ENCODE data around the gene GPR62. TPM values are rescaled to one million over a fixed set of nuclear protein-coding genes. Genes with fewer than 3 reads are reported as not detected.

The GPR62 gene
- total and polyA plus RNA-seq, 9 of the 15 experiments (the other 6 are each of a cell fraction or from before 2014, with no cell fraction given): not detected

DNA sequence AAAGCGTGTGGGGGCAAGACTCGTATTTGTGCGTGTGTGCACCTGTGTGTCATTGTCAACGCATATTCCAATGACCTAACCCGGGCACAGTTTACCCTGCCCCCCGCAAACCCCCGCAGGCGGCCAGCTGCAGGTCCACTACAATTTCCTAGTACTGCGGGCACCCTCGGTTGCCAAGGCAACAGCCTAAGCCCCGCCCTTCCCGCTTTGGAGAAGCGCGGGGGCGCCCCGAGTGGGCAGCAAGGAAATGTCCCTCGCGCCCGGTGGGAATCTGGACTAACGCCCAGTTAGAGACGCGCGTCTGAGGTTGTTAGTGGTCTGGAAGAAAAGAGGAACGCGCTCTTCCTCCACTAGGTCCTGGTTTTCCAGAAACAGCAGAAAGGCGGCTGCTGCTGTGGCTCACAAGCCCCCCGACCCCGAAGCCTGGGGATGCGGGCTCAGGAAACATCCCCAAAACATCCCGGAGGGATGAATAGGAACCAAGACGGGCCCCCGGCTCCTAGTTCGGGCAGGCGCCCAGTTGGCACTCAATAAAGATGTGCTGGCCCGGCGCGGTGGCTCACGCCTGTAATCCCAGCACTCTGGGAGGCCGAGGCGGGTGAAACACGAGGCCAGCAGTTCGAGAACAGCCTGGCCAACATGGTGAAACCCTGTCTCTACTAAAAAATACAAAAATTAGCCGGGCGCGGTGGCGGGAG is 20.8 kb downstream of the GPR62 start (continued):
- TF ChIP-seq TAF1 (IDR thresholded peaks at IDR 0.05; ENCODE audit: control insufficient read depth, extremely low read depth, insufficient read depth, low read length, severe bottlenecking): no peak
- TF ChIP-seq KDM2B (CRISPR knock-in tag; IDR thresholded peaks at IDR 0.05): no peak
- TF ChIP-seq EGR1 (conservative IDR thresholded peaks at IDR 0.05): peak; percentile 70
- TF ChIP-seq RFX7 (CRISPR knock-in tag; IDR thresholded peaks at IDR 0.05): no peak
- TF ChIP-seq, protein P1, sequence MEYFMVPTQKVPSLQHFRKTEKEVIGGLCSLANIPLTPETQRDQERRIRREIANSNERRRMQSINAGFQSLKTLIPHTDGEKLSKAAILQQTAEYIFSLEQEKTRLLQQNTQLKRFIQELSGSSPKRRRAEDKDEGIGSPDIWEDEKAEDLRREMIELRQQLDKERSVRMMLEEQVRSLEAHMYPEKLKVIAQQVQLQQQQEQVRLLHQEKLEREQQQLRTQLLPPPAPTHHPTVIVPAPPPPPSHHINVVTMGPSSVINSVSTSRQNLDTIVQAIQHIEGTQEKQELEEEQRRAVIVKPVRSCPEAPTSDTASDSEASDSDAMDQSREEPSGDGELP (CRISPR knock-in tag; IDR thresholded peaks at IDR 0.05; ENCODE audit: borderline replicate concordance): peak; percentile 54; the same call in 1 of the 2 replicates
- TF ChIP-seq ZNF507 (tag; conservative IDR thresholded peaks at IDR 0.05): no peak
- no peak for TF ChIP-seq KLF13 (tag; IDR thresholded peaks at IDR 0.05; ENCODE audit: borderline replicate concordance, low read depth)

DNA sequence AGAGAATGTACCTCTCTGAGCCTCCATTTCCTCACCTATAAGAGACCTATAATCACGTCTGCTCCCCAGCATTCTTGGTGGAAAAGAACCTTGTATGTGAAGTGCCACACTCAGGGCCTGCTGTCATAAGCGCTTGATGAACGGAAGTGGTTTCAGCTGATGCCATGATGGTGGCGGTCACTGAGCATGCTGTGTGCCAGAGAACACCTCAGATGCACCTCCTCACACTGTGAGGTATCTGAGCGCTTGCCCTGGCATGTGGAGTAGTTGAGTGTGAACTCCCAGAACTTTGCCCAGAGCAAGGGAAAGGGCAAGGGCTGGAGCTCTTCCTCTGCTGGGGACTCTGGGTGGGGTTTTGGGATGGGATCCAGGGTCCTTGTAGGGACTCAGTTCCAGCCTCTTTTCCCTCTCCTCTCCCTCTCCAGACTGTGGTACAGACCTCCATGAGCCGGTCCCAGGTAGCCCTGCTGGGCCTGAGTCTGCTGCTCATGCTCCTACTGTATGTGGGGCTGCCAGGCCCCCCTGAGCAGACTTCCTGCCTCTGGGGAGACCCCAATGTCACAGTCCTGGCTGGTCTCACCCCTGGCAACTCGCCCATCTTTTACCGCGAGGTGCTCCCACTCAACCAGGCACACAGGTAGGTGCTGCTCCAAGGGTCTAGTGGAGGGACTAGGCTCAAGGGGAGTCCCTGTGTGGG is 22.4 kb downstream of the GPR62 start:
- Histone ChIP-seq H3K27me3 (ENCODE audit: control insufficient read depth in 2 of 2, insufficient read depth in 2 of 2, low read length in 2 of 2) (no peaks in the 10 kb centered on the region), H3K9me1 (ENCODE audit: control insufficient read depth, insufficient read depth, low read length) (no peaks in the 10 kb centered on the region), H3K9ac (ENCODE audit: insufficient read depth in 1 of 2, low read depth in 2 of 2, low read length in 2 of 2) (peak overlapping the region in 1 of 2 experiments; percentile 48; a peak in 1 of 4 replicates), H3K27ac (ENCODE audit: extremely low read depth, low read depth, low read length) (no peak overlapping the region), H3K79me2 (ENCODE audit: control insufficient read depth, insufficient read depth, low read length) (peaks cover 44% of the 10 kb centered on the region), H3K4me1 (replicated peaks in 1 of 2; ENCODE audit: control insufficient read depth in 2 of 2, insufficient read depth in 2 of 2, low read length in 2 of 2) (peaks cover 33 to 60% of the 10 kb centered on the region in 2 experiments), H3K9me3 (replicated peaks; ENCODE audit: control insufficient read depth, insufficient read depth, low read depth, low read length) (no peaks in the 10 kb centered on the region), H4K20me1 (replicated peaks; ENCODE audit: control insufficient read depth, insufficient read depth, low read length) (no peaks in the 10 kb centered on the region), H3K4me3 (no peak overlapping the region), H2AFZ (ENCODE audit: low read depth, low read length) (no peak overlapping the region), H3K4me2 (ENCODE audit: insufficient read depth, low read length) (no peak overlapping the region), H3K36me3 (ENCODE audit: control insufficient read depth, insufficient read depth, low read length) (peaks cover 2% of the 10 kb centered on the region; the same call in 2 of the 3 replicates)
- BruUV-seq (replicated peaks): no TSS peak
- POLR2A ChIA-PET: interaction anchor here (0.6 kb wide), 2 partner anchors 9 to 18 kb away, joined by 3 to 4 read pairs; partner anchors contain the start of gene RPL29
- intact Hi-C loops (cut with micrococcal nuclease): no loop called here
- no peak for FAIRE-seq
- in situ Hi-C loops (cut with MboI): no loop called here
- TF ChIP-seq PTTG1 (tag; IDR thresholded peaks at IDR 0.05; ENCODE audit: low read depth) (no peak), NFIC (IDR thresholded peaks at IDR 0.05) (peak; percentile 41; the same call in 1 of the 2 replicates)
- CTCF ChIA-PET (ENCODE audit: low intra/inter-chr PET ratio): no interaction called here
- 81% methylated on average over 6 of the region's 9 CpGs for WGBS (ENCODE audit: insufficient coverage, low coverage, missing lambda C conversion rate)
- DNase-seq (ENCODE audit: extremely low read depth in 1 of 4, low spot score in 3 of 4): no peak
- no peak for ATAC-seq

Data from K562 (cell line).